ENCODE measurements around the gene MYOF. TPM values are rescaled to one million over a fixed set of nuclear protein-coding genes. Genes with fewer than 3 reads are reported as not detected.

Gene MYOF
- total and polyA plus RNA-seq, 10 of the 15 experiments (the other 5 are each of a cell fraction or from before 2014, with no cell fraction given), result 0.02 to 0.59 (median 0.17) TPM

DNA sequence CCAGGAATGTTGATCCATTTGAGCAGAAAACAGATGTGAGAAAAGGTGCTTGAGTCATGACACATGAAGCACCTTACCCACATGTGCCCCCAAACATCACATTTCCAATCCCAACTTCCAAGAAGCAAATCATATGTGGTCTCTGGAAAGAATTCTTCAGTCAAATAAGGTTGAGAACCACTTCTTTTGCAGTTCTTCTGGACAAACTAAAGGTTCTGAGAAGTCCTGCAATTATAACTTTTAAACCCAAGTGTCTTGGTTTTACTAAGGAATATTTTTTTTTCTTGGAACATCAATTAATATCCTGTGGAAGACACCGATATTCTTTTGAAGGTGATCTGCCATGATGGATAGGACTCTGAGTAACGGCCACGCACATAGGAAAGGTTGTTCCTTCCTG is 151.3 kb downstream of the MYOF start:
- Histone ChIP-seq H4K20me1 (ENCODE audit: control insufficient read depth, insufficient read depth) (no peaks in the 10 kb centered on the region), H3K27ac (ENCODE audit: control insufficient read depth, insufficient read depth) (no peak overlapping the region), H3K4me3 (no peak overlapping the region), H3K4me2 (ENCODE audit: control insufficient read depth, insufficient read depth) (no peak overlapping the region), H3K36me3 (ENCODE audit: control insufficient read depth in 2 of 2, insufficient read depth in 2 of 2, low read length in 1 of 2) (no peaks in the 10 kb centered on the region), H2AFZ (ENCODE audit: control insufficient read depth, low read depth, low read length) (no peak overlapping the region), H3K27me3 (replicated peaks in 1 of 2; ENCODE audit: control insufficient read depth in 2 of 2, insufficient read depth in 2 of 2, low read length in 1 of 2) (peaks cover 2% of the 10 kb centered on the region in 2 experiments; a peak in 1 of 4 replicates), H3K79me2 (ENCODE audit: control insufficient read depth, insufficient read depth, low read length) (no peaks in the 10 kb centered on the region), H3K4me1 (ENCODE audit: control insufficient read depth, insufficient read depth, low read length) (no peaks in the 10 kb centered on the region), H3K9me3 (replicated peaks; ENCODE audit: control insufficient read depth, insufficient read depth, low read length) (no peaks in the 10 kb centered on the region), H3K9ac (ENCODE audit: control insufficient read depth, insufficient read depth, low read length) (no peak overlapping the region)
- ChIA-PET SMC1A (ENCODE audit: uncharacterized antibody, unreplicated experiment) (no interaction called here), POLR2A (no interaction called here), CTCF (no interaction called here), RAD21 (ENCODE audit: unreplicated experiment) (no interaction called here)
- no peak for FAIRE-seq
- no TSS peak for BruUV-seq (replicated peaks)
- TF ChIP-seq HCFC1 (IDR thresholded peaks at IDR 0.05; ENCODE audit: low read length) (no peak), CBX5 (IDR thresholded peaks at IDR 0.05; ENCODE audit: low read depth) (no peak), BRCA1 (IDR thresholded peaks at IDR 0.05; ENCODE audit: low read depth, low read length) (no peak), RAD21 (IDR thresholded peaks at IDR 0.05; ENCODE audit: insufficient read depth, low read depth, low read length) (no peak), ZNF24 (IDR thresholded peaks at IDR 0.05) (no peak), SRF (IDR thresholded peaks at IDR 0.05; ENCODE audit: low read depth in 2 of 2, low read length in 2 of 2) (no peak), YY1 (IDR thresholded peaks at IDR 0.05; ENCODE audit: low read depth, low read length) (no peak), SMC3 (IDR thresholded peaks at IDR 0.05; ENCODE audit: borderline replicate concordance, low read length) (no peak), TARDBP (IDR thresholded peaks at IDR 0.05; ENCODE audit: borderline replicate concordance) (no peak), YBX1 (IDR thresholded peaks at IDR 0.05) (no peak), CHD4 (IDR thresholded peaks at IDR 0.05) (no peak)
- TF ChIP-seq, protein P1, sequence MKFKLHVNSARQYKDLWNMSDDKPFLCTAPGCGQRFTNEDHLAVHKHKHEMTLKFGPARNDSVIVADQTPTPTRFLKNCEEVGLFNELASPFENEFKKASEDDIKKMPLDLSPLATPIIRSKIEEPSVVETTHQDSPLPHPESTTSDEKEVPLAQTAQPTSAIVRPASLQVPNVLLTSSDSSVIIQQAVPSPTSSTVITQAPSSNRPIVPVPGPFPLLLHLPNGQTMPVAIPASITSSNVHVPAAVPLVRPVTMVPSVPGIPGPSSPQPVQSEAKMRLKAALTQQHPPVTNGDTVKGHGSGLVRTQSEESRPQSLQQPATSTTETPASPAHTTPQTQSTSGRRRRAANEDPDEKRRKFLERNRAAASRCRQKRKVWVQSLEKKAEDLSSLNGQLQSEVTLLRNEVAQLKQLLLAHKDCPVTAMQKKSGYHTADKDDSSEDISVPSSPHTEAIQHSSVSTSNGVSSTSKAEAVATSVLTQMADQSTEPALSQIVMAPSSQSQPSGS (IDR thresholded peaks at IDR 0.05; ENCODE audit: low read length), result no peak
- TF ChIP-seq, protein P2, sequence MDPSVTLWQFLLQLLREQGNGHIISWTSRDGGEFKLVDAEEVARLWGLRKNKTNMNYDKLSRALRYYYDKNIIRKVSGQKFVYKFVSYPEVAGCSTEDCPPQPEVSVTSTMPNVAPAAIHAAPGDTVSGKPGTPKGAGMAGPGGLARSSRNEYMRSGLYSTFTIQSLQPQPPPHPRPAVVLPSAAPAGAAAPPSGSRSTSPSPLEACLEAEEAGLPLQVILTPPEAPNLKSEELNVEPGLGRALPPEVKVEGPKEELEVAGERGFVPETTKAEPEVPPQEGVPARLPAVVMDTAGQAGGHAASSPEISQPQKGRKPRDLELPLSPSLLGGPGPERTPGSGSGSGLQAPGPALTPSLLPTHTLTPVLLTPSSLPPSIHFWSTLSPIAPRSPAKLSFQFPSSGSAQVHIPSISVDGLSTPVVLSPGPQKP (IDR thresholded peaks at IDR 0.05; ENCODE audit: low read depth, low read length), result no peak
- intact Hi-C loops (cut with micrococcal nuclease; ENCODE audit: unreplicated experiment), result no loop called here
- 76% methylated on average over 3 of the region's 3 CpGs for WGBS (ENCODE audit: insufficient coverage, insufficient replicate concordance, low lambda C conversion rate, missing lambda C conversion rate)
- no peak for ATAC-seq
- in situ Hi-C loops (cut with MboI), result no loop called here
- DNase-seq (ENCODE audit: low read depth, low spot score), result no peak

All from GM12878 (cell line).